ENCODE data around the gene EIF1AD.
"Not testable (repeated sequence)": the region's sequence is repeated elsewhere in the genome, so short reads cannot be mapped to it uniquely, and the experiment has no call there.

The EIF1AD gene

GRCh38 chr11:66001942-66002647, at the start of gene EIF1AD, which contains the start of gene BANF1:
EIF1AD (minus strand) TSS chr11:66002157; CDS start chr11:66000389, 1,768 bp downstream.
BANF1 (plus strand) TSS chr11:66002503; CDS start chr11:66003251, 748 bp downstream.
- peak; percentile 98 for DNase-seq

DNA sequence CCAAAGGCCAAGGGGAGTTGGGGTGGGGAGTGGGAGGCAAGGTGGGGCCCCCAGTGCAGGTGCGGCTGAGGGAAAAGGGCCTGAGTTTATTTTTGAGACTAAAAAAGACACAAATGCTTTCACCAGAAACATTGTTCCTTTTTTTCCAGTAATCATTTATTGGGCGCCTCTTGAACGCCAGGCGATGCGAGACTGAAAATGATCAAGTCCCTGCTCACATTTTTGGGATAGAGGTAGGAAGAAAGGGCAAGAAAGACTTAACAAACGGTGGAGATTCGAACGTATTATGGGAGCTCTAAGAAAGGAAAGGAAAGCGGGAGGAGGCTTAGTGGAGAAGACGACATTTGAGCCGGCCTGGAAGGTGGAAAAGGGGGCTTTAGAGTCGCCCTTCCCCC, 49.4 kb upstream of the EIF1AD start:
- DNase-seq, result no peak

DNA sequence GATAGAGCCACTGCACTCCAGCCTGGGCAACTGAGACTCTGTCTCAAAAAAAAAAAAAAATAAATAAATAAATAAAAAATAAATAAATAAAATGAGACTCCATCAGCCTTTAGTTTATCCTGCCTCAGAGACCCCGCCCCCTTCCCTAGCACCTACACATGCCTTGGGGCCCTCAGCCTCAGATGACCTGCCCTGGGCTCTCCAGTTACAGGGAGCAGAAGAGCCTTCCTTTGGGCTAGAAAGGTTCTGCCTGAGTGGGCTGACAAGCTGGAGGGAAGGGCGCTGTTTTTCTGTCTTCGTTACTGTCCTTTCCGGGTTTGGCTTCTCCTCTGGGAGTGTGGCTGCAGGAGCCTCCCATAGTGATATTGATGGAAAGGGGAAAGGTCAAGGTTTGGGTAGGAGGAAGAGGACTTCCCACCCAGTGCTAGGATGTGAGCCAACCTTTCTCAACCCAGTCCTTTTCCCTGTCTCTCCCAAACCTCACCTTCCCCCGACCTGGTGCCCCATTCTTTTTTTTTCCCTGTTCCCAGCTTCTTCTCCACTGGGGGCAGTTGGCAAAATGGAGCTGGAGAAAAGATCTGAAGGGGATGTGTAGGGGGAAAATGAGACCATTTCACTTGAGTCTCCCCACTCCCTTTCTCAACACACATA, 48.7 kb upstream of the EIF1AD start:
- DNase-seq, result no peak

DNA sequence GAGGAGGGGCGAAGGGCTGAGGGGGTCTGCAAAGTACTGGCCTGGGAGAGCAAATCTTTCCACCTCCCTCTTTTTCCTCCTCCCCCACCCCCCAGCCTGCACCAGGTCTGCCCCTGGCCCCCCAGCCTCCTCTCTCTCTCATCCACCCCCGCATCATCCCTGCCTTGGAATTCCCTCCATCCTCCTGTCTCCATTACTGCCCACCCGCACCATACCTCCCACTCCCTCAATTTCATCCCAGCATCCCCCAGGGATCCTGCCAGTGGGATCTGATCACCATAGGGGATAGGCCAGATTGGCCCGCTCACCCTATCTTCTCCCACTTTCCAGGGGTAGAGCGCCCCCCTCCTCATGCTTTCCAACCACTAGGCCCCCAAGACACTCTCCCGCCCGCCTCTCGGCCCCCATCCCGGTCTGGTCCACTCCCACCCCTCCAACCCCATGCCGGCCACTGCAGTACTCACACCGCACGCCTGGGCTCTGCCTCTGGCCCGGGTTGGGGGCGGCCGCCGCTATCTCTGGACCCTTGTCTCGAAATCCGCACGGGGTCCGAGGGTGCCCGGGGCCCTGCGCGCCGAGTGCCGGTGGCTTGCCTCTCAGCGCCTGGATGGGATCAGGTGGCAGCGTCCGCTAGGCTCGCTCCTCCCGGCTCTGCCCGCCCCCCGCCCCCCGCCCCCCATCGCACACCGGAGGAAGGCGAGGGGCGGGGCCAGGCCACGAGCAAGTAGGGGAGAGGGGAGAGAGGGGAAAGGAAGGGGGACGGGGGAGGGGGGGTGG, 46.8 kb upstream of the EIF1AD start, which contains the start of gene GAL3ST3:
GAL3ST3 (minus strand) TSS at position 615 of the 777 bp plus-strand sequence. CDS start 3,746 bp downstream, outside the sequence.
- DNase-seq, result no peak

DNA sequence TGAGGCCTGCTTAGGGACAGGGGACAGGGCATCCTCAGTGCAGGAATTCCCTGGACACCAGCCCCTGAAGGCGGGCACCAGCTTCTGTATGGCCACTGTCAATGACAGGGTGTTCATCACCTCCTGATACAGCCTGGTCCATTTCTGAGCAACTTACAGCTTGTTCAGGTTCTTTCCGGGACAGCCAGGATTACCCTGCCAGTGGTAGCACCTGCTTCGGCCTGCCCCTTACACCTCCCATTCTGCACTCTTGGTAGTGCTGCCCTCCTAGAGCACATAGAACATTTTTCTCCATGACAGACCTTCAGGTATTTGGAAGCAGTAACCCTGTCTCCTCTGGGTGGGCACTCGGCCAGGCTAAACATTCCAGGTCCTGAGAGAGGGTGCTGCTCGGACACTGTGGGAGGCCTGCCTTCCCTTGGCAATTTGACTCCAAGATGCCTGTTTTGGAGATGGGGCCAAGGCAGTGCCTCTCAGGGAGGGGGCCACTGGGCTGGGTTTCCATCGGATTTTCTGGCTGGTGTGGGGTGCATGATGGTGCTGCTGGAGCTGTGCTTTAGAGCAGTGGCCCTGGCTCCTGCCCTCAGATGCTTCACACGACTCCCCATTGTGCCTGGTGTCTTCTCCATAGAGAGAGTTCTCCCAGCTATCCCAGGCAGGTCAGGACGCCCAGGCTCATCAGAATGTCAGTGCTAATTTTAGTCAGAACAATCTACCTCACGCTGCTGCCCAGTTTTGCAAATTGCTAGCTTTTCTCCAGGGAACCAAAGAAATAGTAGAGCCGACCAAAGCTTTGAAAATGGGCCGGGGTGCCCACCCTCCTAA, 45.8 kb upstream of the EIF1AD start:
- DNase-seq, result peak; percentile 22

- DNase-seq, result no peak
Measured at GRCh38 chr11:66046901-66047300, 44.9 kb upstream of the EIF1AD start.

DNA sequence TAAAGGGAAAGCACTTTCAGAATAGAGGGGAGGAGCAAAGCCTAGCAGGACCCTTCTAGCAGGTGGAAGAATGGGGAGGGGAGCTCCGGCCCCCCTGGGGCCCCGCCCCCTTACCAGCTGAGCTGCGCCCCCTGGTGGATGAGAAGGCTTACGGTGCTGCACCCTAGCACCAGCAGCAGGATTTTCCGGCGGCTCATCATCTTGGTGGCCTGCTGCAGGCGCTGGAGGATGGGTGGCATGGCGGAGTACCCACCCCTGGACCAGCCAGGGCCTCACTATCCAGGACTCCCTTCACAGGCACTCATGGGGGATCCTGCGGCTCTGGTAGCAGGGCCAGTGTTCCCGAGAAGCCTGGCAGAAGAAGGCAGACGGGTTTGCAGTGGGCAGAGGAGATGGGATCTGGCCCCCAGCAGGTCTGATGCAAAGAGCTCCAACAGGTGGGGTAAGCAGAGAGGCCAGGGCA, 43.3 kb upstream of the EIF1AD start:
- DNase-seq, result peak; percentile 26

GRCh38 chr11:66044757-66045156, 42.8 kb upstream of the EIF1AD start:
- no peak for DNase-seq

DNA sequence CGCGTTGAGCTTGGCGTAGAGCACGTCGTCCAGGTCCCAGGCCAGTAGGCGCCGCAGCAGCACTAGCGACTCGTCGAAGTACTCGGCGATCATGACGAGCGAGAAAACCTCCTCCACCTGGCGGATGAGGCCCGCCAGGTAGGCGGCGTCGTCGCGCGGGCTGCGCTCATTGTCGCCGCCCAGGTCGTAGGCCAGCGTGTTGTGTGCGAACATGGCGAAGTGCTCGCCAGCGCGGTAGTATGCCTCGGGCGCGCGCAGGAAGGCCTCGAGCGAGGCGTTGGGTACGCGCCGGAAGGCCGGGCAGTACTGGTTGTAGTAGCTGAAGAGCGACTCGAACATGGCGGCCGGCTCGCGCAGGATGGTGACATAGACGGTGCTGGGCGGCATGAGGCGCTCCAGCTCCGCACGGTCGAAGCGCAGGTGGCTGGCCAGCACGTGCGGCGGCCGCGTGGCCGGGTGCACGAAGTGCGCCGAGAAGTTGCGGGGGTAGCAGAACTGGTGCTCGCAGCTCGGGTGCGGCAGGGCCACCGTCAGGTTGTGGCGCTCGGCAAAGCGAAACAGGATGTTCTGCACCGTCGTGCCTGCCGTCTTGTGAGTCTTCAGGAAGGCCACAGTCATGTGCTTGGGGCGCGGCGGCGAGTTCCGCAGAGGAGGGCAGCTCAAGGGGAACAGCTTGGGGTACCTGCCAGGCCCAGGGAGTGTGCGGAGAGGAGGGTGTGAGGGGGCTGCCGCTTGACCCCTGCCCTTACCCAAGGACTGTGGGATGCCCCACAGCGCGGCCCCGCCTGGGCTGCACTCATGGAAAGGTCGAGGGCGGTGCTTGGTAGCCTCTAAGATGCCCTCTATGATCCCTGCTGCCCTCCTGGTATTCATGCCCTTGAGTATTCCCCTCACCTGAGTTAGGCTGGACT, 41.3 kb upstream of the EIF1AD start:
- no peak for DNase-seq

GRCh38 chr11:66042227-66042995, 40.5 kb upstream of the EIF1AD start:
- no peak for DNase-seq

DNA sequence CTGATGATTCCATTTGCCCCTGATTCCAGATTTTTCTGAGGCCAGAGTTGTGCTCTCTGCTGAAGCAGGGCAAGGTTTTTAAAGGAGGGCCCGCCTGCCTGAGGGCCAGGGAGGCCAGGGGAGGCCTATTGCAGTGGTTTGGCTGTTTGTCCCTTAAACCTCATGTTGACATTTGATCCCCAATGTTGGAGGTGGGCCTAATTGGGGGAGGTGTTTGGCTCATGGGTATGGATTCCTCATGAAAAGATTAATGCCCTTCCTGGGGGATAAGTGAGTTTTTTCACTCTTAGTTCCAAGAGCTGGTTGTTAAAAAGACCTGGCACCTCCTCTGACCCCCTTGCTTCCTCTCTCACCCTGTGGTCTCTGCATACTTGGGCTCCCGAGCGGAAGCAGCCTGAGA, 37.8 kb upstream of the EIF1AD start:
- no peak for DNase-seq

GRCh38 chr11:66037327-66037726, 35.4 kb upstream of the EIF1AD start:
- DNase-seq, result no peak

DNA sequence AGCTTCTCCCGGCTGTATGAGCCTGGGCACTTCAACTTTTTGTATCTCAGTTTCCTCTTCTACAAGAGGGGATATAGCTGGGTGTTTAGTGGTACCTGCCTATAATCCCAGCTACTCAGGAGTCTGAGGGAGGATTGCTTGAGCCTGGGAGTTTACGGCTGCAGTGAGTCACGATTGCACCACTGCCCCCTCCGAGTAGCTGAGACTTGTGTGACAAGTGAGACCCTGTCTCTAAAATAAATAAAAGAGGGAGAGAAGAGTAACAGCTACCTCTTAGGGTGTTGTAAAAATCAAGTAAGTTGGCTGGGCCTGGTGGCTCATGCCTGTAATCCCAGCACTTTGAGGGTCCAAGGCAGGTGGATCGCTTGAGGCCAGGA, 34.4 kb upstream of the EIF1AD start:
- no peak for DNase-seq

GRCh38 chr11:66035653-66036333, 33.8 kb upstream of the EIF1AD start:
- no peak for DNase-seq

DNA sequence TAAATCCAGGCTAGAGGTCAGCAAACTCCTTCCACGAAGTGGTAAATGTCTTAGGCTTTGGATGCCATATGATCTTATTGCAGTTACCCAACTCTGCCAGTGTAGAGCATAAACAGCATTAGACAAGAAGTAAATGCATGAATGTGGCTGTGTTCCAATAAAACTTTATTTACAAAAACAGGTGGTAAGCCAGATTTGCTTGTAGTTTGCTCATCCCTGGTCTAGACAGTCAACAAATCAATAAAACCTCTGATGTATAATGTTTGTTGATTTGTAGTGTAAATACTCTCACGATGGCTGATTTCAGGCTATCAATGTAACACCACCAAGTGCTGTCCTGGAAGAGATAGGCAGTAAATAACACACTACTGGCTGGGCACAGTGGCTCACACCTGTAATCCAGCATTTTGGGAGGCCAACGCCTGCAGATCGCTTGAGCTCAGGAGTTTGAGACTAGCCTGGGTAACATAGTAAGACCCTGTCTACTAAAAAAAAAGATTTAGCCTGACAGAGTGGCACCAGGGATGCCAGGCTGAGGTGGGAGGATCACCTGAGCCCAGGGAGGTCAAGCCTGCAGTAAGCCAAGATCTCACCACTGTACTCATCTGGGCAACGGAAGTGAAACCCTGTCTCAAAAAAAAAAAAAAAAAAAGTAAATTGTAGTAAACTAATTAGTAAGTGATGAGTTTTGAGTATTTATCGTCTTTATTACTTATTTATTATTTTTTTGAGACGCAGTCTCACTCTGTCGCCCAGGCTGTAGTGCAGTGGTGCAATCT, 31.2 kb upstream of the EIF1AD start:
- no peak for DNase-seq

DNA sequence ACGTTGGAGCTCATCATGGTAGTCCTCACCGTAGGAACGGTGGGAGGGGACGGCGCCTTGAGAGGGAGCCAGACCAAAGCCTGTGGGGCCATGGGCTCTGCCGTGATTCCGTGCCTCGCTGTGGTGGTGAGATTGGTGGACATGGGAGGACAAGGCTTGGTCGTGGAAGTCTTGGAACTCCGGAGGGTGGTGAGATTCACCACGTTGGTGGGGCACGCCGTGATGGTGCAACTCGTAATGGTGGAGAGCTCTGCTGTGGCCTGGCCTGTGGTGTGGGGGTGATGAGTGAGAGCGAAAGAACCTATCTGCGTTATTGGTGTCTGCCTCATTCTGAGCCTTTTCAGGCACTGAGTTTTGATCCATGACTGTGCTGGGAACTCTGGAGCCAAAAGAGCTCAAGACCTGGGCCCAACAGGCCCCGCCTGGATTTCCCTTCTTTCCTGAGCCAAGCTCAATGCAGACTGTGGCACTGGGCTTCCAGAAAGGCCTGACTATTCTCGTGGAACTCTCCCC, 24.1 kb upstream of the EIF1AD start, which contains the start of gene CATSPER1:
CATSPER1 (minus strand) TSS at position 463 of the 513 bp plus-strand sequence; CDS start at position 363, 100 bp downstream.
- DNase-seq, result no peak

GRCh38 chr11:66023186-66023440, 21.2 kb upstream of the EIF1AD start:
- DNase-seq, result not testable (repeated sequence)

GRCh38 chr11:66022401-66023185, 20.6 kb upstream of the EIF1AD start:
- DNase-seq, result peak; percentile 58

Measured in NCI-H226 (cell line).